ENCODE results near the gene VAMP2.
A peak's percentile ranks its signal among the peaks of the same experiment; 100 is the strongest.

The VAMP2 gene

GRCh38 chr17:8160224-8160577 lies 2.5 kb downstream of the VAMP2 start:
- TF ChIP-seq TAF1 (IDR thresholded peaks at IDR 0.05; ENCODE audit: borderline replicate concordance, insufficient read depth, low read length) = no peak

GRCh38 chr17:8159459-8160223 lies 3.1 kb downstream of the VAMP2 start:
- TF ChIP-seq TAF1 (IDR thresholded peaks at IDR 0.05; ENCODE audit: borderline replicate concordance, insufficient read depth, low read length) (no peak), REST (IDR thresholded peaks at IDR 0.05; ENCODE audit: insufficient read depth in 1 of 2, low read depth in 2 of 2, low read length in 2 of 2) (no peak), SIN3A (IDR thresholded peaks at IDR 0.05; ENCODE audit: borderline replicate concordance, insufficient read depth, low read length) (no peak), POLR2AphosphoS5 (IDR thresholded peaks at IDR 0.05; ENCODE audit: low read depth, low read length) (no peak), FOXP2 (optimal IDR thresholded peaks at IDR 0.05; ENCODE audit: borderline replicate concordance, extremely low read depth, extremely low read length, insufficient read depth) (no peak)

DNA sequence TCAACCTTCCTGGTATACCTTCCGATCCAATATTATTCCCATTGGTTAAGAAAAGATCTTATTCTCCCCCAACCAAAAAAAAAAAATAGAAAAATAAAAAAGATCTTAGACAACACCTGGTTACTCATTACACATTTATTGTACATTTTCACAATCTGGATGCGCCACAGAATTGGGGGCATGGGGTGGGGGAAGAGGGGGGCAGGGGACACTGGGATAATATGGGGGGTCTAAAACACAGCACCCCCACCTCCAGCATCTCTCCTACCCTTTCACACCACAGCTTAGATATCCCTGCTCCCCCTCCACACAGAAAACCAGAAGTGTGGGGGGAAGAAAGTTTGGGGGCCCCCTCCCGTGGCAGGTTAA lies 3.7 kb downstream of the VAMP2 start:
- TF ChIP-seq POLR2AphosphoS5 (IDR thresholded peaks at IDR 0.05; ENCODE audit: low read depth, low read length) (no peak), TAF1 (IDR thresholded peaks at IDR 0.05; ENCODE audit: borderline replicate concordance, insufficient read depth, low read length) (no peak), SIN3A (IDR thresholded peaks at IDR 0.05; ENCODE audit: borderline replicate concordance, insufficient read depth, low read length) (no peak), REST (IDR thresholded peaks at IDR 0.05; ENCODE audit: insufficient read depth in 1 of 2, low read depth in 2 of 2, low read length in 2 of 2) (no peak), FOXP2 (optimal IDR thresholded peaks at IDR 0.05; ENCODE audit: borderline replicate concordance, extremely low read depth, extremely low read length, insufficient read depth) (no peak)

GRCh38 chr17:8158267-8159031 lies 4.3 kb downstream of the VAMP2 start:
- no peak for TF ChIP-seq REST (IDR thresholded peaks at IDR 0.05; ENCODE audit: insufficient read depth in 1 of 2, low read depth in 2 of 2, low read length in 2 of 2)
- TF ChIP-seq SIN3A (IDR thresholded peaks at IDR 0.05; ENCODE audit: borderline replicate concordance, insufficient read depth, low read length) = peak; percentile 70; the same call in 1 of the 2 replicates

GRCh38 chr17:8156246-8156992 lies 6.3 kb downstream of the VAMP2 start:
- TF ChIP-seq FOXP2 (optimal IDR thresholded peaks at IDR 0.05; ENCODE audit: borderline replicate concordance, extremely low read depth, extremely low read length, insufficient read depth) = no peak
- peak; percentile 90 for TF ChIP-seq SIN3A (IDR thresholded peaks at IDR 0.05; ENCODE audit: borderline replicate concordance, insufficient read depth, low read length)

DNA sequence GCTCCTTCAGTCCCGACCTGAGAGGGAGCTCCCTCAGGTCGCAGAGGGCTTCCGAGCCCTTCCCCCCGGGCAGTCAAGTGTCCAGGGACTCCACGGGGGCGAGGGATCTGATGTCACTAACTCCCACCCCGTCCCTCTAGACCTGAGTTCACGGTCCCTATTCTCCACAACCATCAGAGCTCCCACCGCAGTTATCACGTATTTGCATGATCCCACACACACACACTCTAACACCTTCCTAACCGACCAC lies 6.8 kb downstream of the VAMP2 start:
- TF ChIP-seq POLR2AphosphoS5 (IDR thresholded peaks at IDR 0.05; ENCODE audit: low read depth, low read length) = no peak
- no peak for TF ChIP-seq REST (IDR thresholded peaks at IDR 0.05; ENCODE audit: insufficient read depth in 1 of 2, low read depth in 2 of 2, low read length in 2 of 2)
- TF ChIP-seq TAF1 (IDR thresholded peaks at IDR 0.05; ENCODE audit: borderline replicate concordance, insufficient read depth, low read length) = no peak
- no peak for TF ChIP-seq FOXP2 (optimal IDR thresholded peaks at IDR 0.05; ENCODE audit: borderline replicate concordance, extremely low read depth, extremely low read length, insufficient read depth)
- TF ChIP-seq SIN3A (IDR thresholded peaks at IDR 0.05; ENCODE audit: borderline replicate concordance, insufficient read depth, low read length) = no peak
